GM21723 (cell line): ENCODE results near the gene POLE3.
"Not testable (repeated sequence)": the region's sequence is repeated elsewhere in the genome, so short reads cannot be mapped to it uniquely, and the experiment has no call there.

Experiments
- ATAC-seq: cut with Tn5 transposase; IDR thresholded peaks from one replicate; pipeline ENCODE4 v1.9.1; 2021; ENCODE audit warnings: mild to moderate bottlenecking, moderate library complexity; ENCODE audit not compliant: unreplicated experiment

POLE3 gene

DNA sequence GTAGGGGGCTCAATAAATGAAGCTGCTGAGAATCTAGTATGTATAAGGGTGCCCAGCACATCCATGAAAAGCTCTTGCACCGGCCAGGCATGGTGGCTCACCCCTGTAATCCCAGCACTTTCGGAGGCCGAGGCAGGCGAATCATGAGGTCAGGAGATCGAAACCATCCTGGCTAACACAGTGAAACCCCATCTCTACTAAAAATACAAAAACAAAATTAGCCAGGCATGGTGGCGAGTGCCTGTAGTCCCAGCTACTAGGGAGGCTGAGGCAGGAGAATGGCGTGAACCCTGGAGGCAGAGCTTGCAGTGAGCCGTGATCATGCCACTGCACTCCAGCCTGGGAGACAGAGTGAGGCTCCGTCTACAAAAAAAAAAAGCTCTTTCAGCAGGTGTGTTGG lies 4.1 kb downstream of the POLE3 start:
- not testable (repeated sequence) for ATAC-seq

DNA sequence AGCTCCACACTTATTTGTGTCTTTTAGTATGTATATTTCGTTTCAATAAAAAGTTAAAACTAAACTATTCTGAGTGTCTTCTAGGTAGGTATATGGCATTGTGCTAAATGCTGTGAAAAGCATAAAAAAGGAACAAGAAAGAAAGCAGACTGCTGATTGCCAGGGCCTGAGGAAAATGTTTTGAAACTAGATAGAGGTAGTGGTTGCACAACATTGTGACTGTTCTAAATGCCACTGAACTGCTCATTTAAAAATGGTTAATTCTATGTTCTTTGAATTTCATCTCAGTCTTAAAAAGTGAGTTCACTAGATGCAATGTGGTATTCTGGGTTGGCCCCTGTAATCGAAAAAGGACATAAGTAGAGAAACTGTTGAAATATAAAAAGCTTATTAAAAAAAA lies 6.8 kb downstream of the POLE3 start:
- no peak for ATAC-seq

DNA sequence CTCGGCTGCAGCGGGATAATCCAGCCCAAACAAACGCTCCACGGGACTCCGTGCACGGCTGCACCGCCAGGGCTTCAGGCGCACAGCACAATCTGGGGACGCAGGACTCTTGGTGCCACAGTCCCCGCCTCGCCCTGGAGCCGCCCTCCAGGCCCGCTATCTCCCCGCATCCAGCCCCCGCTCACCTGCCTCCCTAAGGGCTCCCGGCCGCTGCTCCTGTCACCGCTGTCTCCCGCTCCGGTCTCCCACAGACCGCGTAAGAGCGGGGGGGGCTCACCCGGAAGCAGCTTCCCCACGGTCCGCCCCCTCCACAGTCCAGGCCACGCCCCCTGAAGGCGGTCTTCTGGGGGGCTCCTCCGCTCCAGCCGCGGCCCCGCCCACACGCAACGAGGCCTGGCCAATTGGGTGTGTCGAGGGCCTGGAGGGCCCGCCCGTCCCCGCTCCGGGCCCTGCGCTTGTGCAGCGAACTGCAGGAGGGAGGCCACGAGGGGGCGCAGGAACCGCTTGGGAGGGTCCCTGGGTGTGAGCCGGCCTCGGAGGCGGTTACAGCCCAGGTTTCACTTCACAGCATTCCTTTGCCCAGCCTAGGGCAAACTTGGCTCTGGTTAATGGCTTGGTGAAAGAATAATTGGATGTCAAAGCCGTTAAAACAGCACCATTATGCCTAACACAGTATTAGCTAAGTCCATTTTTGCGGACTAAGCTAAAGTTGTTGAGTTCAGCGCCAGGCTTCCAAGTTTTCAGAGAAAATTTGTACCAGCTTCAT lies 9.3 kb downstream of the POLE3 start, which contains the start of gene ALAD:
Gene ALAD (minus strand): TSS at position 258 of the 766 bp plus-strand sequence. CDS start 7,725 bp downstream, outside the sequence.
- ATAC-seq, result peak; percentile 99

- no peak for ATAC-seq
Observed at GRCh38 chr9:113399646-113400200, 10.8 kb downstream of the POLE3 start.

- ATAC-seq, result no peak
Observed at GRCh38 chr9:113398796-113399195, 11.7 kb downstream of the POLE3 start.

DNA sequence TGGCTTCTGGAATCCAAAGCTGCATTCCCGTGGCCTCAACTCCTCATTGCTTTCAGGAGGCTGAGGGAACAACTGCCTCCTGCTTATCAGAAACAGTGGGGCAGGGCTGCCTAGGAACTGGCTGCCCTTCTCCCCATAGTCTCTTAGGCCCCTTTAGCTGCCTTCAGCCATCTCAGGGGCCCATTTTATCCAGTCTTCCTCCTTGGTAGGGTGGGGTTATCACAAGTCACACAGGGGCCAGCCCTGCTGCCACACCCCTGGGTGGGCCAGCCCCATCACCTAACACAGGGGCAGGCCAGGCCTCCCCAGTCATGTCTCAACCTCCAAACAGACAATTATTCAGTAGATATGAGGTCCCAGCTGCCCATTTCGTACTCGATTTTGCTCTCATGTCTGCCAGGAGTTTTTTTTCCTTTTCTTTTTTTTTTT lies 13.3 kb downstream of the POLE3 start:
- ATAC-seq, result no peak

DNA sequence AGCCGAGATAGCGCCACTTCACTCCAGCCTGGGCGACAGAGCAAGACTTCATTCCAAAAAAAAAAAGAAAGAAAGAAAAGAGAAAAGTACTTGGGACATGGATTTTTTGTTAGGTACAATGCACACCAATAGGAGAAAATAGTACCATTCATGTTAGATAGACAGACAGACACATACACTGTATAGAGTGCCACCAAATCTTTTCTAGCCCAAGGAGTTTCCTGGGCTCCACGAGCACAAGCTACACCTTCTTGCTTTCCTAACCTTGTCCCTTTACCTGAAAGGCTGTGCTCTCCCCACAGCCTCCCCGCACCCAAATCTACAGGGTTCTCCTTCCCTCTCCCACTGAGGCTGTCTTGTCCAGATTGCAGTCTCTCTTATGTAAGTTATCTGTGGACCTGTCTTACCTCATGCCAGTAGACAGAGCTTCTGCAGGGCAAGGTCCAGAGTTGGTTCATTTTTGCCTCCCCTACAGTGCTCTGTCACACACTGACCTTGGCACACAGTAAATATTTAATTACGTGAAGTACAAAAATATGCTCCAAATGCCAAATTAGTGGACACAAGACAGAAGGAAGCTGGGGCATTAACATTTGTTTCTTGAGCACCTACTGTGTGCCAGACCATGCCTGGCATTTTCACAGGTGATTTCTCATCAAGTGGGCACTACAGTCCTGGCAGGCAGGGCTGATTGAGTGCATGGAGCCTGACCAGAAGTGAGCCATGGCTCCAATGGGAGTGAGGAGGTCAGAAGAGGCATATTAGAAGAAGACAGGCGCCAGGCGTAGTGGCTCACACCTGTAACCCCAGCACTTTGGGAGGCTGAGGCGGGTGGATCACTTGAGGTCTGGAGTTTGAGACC lies 15.2 kb downstream of the POLE3 start:
- no peak for ATAC-seq

- no peak for ATAC-seq
Observed at GRCh38 chr9:113393281-113393680, 17.2 kb downstream of the POLE3 start.

GRCh38 chr9:113391917-113392316 lies 18.6 kb downstream of the POLE3 start:
- no peak for ATAC-seq

GRCh38 chr9:113390192-113390960 lies 20.1 kb downstream of the POLE3 start:
- no peak for ATAC-seq

- no peak for ATAC-seq
Observed at GRCh38 chr9:113389451-113389850, 21.0 kb downstream of the POLE3 start.

GRCh38 chr9:113388833-113389232 lies 21.6 kb downstream of the POLE3 start:
- ATAC-seq, result no peak

GRCh38 chr9:113387560-113388230 lies 22.8 kb downstream of the POLE3 start:
- ATAC-seq, result no peak

GRCh38 chr9:113386571-113387393 lies 23.7 kb downstream of the POLE3 start:
- ATAC-seq, result no peak

- ATAC-seq, result no peak
Observed at GRCh38 chr9:113381909-113382411, 28.5 kb downstream of the POLE3 start.

- ATAC-seq, result not testable (repeated sequence)
Observed at GRCh38 chr9:113381441-113381840, 29.0 kb downstream of the POLE3 start.

GRCh38 chr9:113380869-113381378 lies 29.6 kb downstream of the POLE3 start:
- ATAC-seq, result peak; percentile 63

GRCh38 chr9:113379829-113380210 lies 30.7 kb downstream of the POLE3 start:
- ATAC-seq, result not testable (repeated sequence)
